Central memory CD4-positive, alpha-beta T cell (primary cell): ENCODE data around the gene S100PBP.
A peak's percentile ranks its signal among the peaks of the same experiment; 100 is the strongest.
"Not testable (repeated sequence)": the region's sequence is repeated elsewhere in the genome, so short reads cannot be mapped to it uniquely, and the experiment has no call there.

ENCODE experiments used
- DNase-seq: peaks from one replicate; pipeline ENCODE4 v3.0.0; 2022

Gene S100PBP

DNA sequence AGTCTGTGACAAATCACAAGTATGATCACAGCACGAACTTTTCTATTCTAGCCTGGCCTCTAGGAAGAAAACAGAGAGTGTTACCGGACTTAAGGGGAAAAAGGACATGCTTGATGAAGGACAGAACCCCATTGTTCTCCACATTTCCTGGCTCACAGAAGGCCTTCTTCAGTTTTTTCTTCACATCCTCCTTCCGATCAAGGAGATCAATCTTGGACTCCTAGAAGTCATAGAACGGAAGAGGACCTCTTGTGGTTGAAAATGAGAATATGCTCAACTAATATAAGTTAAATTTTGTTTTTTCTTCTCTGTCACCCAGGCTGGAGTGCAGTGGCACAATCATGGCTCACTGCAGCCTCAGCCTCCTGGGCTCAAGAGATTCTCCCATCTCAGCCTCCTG, 30.6 kb upstream of the S100PBP start:
- no peak for DNase-seq

DNA sequence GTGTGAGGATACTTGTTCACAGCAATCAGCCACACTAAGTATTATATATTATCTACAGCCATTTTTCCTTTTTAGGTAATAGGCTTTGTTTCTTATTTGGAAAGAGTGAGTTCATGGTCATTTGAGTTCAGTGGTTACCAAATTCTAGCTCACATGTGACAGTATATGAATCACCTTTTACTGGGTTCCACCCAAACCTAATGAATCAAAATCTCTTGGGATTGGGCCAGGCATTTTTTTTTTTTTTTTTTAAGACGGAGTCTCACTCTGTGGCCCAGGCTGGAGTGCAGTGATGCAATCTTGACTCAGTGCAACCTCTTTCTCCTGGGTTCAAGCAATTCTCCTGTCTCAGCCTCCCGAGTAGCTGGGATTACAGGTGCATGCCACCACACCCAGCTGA, 28.1 kb upstream of the S100PBP start:
- not testable (repeated sequence) for DNase-seq

DNA sequence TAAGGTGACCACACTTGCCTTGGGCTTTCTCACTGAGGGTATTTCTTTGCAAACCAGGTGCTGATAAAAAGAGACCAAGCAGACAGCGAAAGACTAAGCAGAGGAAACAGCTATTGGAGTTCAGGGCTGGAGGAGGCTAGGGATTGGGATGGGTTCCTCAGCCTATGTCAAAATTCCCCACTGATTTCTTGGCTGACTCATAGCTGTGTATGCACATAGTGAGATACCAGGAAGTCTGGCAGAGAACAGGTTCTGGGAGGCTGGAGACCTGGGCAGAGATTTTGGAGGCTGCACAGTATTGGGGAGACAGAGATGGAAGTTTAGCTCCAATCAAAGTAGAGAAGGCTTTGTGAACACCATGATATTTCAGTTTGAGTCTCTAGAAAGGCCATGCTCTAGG, 25.6 kb upstream of the S100PBP start:
- no peak for DNase-seq

DNA sequence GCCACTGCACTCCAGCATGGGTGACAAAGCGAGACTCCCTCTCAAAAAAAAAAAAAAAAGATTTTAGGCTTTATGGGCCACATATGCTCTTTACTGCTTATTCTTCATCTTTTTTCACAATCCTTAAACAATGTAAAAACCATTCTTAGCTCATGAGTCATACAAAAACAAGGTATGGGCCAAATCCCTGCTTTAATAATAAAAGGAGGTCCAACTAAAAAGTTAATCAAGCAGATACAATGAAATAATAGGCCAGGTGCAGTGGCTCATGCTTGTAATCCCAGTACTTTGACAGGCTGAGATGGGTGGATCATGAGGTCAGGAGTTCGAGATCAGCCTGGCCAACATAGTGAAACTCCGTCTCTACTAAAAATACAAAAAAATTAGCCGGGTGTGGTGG, 21.7 kb upstream of the S100PBP start:
- not testable (repeated sequence) for DNase-seq

DNA sequence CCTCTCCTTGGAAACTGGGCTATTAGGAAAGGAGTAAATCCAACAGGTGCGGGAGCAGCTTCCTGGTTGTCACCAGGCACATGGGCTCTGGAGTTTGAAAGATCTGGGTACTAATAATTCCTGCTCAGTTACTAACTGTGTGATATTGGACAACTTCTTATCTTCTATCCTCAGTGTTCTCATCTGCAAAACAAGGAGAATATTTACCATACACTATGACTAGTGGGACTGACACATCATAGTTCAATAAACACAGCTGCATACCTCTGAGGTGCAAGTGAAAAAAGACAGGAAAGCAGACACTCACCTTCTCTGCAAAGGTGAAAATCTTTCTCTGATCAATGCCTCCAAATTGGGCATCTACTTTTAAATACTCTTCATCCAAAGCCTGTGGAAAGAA, 20.0 kb upstream of the S100PBP start:
- DNase-seq: no peak

DNA sequence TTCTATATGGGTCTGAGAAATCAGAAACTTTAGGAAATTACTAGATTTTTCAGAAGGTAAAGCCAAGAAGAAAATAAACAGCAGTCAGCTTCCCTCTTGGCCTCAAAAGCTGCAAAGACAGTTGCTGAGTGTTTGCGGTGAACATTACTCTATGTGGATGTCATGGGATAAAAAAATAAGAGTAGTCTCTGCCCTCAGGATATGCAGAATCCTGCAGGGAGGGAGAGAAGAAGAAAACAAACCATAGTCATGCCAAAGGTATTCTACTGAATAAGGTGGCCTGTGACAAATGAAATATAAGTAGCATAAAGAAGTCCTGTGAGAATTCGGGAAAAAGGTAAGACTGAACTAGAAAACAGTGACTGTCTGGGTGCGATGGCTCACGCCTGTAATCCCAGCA, 19.3 kb upstream of the S100PBP start:
- DNase-seq: no peak

DNA sequence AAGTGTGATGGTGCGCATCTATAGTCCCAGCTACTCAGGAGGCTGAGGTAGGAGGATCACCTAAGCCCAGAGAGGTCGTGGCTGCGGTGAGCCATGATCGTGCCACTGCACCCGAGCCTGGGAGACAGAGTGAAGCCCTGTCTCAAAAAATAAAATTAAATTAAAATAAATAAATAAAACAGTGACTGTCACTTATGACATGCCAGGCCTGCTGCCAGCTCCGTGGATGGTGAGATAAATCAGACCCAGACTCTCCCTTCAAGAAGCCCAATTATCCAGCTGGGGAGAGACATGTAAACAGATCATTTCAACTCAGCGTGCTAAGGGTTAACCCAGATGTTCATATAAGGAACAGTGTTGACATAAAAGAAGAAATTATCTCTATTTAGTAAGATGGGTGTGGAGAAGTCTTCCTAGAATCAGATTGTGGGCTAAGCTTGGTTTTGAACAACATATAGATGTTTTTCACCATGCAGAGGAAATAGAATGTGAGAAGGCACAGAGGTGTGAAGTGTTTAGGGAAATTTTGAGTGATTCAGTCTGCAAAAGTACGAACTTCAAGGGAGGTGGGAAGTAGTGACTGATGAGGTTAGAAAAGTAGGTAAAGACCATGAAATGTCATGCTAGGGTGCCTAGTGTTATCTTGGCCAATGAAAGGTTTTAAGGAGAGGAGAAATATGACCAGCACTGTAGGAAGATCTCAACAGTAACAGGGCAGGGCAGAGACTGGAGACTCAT, 18.6 kb upstream of the S100PBP start:
- peak; percentile 68 for DNase-seq

DNA sequence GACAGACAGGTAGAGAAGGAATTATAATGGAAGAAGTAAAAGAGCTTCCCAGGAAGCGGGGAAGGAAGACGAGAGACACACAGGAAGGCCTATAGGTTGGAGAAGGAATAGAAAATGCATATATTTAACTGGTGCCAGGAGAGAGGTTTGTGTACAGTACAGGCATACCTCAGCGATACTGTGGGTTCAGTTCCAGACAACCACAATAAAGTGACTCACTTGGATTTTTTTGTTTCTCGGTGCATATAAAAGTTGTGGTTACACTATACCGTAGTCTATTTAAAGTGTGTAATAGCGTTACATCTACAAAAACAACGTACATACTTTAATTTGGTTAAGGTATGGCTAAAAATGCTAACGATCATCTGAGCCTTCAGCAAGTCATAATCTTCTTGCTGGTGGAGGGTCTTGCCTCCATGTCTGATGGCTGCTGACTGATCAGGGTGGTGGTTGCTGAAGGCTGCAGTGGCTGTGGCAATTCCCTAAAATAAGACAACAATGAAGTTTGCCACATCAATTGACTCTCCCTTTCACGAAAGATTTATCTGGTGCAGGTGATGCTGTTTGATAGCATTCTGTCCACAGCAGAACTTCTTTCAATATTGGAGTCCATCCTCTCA, 16.2 kb upstream of the S100PBP start:
- DNase-seq: peak; percentile 73

DNA sequence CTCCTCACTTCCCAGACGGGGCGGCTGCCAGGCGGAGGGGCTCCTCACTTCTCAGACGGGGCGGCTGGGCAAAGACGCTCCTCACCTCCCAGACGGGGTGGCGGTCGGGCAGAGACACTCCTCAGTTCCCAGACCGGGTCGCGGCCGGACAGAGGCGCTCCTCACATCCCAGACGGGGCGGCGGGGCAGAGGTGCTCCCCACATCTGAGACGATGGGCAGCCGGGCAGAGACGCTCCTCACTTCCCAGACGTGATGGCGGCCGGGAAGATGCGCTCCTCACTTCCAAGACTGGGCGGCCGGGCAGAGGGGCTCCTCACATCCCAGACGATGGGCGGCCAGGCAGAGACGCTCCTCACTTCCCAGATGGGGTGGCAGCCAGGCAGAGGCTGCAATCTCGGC, 13.0 kb upstream of the S100PBP start:
- DNase-seq: not testable (repeated sequence)

DNA sequence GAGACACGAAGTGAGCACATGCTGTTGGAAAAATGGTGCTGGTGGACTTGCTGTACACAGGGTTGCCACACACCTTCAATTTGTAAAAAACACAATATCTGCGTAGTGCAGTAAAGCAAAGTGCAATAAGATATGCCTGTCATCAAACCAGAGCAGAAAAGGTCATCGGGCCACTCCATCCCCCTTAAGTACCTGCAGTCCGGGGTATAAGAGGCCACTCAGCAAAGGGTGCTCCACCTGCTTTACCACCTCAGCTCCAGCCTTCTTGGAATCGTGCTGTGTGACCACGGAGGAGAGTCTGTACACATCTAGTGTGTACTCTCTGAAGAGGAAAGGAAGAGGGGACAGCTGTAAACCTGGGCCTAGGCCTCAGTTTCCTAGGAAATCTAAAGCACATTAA, 11.2 kb upstream of the S100PBP start:
- no peak for DNase-seq

DNA sequence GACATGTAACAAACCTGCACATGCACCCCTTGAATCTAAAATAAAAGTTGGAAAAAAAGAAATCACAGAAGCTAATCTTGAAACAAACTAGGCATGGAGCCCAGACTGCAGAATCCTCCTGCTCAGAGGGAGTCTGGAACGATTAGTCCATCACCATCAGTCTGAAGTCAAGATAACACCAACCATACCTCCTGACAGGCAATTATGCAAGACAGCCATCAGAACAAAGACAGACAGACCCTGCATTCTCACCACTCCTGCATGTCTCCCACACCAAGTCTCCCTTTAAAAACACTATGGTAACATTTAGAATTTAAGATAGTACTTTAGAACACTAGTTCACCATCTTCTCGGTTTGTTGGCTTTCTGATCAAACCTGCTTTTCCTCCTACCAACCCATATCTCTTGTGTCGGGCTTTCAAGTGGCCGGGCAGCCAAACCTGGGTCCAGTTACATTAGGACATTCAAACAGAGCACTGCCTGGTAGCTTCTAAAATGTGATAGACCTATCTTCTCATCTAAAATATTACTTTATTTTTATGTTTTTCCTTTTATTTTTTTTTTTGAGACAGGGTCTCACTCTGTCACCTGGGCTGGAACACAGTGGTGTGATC, 10.4 kb upstream of the S100PBP start:
- DNase-seq: no peak

DNA sequence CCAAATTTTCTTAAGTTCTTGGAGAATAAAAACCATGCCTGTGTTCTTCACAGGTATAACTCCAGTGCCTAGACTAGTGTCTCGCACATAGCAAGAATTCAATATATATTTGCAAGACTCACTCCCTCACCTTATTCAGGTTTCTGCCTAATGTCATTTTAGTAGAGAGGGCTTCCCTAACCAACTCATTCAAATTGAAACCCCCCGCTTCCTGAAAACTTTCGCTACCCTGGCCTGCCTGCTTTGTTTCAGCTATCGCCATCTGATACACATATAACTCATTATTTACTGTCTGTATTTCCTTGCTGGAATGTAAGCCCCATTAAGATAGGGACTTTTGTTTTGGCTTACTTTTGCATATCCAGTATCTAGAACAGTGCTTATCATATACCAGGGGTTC, 8.9 kb upstream of the S100PBP start:
- DNase-seq: no peak

DNA sequence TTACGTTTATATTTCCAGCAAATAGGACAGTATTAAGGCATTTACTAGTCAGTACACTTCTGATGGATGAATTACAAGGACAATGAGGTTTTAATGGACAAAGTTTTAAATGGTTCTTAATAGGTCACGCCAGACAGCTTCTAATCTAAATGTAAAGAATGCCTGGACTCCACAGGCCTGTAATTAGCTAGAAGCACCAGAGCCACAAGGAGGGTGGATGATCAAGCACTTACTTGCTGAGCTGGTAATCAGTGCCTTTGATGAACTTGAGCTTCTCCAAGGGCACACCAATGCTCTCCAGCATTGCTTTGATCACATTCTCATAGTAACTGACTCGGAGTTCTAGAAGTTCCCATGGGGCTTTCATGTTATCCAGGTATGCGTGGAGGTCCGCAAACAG, 7.1 kb upstream of the S100PBP start:
- DNase-seq: no peak

DNA sequence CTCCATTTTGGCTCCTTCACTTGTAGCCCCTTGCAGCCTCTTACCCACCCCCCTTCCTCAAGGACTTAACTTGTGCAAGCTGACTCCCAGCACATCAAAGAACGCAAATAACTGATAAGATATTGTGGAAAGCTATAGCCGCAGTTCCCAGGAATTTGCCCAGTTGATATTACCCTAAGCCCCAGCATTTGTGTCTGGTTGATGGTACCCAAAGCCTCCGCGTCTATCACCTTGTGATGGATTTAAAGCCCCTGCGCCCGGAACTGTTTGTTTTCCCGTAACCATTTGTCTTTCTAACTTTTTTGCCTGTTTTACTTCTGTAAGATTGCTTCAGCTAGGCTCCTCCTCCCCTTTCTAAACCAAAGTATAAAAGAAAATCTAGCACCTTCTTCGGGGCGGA, 6.2 kb upstream of the S100PBP start:
- DNase-seq: no peak

DNA sequence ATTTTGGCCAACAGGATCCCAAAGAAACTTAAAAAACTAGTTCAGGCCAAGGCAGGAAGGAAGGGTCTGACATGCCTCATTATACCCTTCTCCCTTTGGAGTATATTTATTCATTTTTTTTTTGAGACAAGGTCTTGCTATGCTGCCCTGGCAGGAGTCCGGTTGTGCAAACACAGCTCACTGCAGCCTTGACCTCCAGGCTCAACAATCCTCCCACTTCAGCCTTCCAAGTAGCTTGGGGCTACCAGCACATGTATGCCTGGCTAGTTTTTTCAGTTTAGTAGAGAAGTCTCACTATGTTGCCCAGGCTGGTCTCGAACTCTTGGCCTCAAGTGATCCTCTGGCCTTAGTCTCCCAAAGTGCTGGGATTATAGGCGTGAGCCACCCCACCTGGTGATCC, 5.5 kb upstream of the S100PBP start:
- DNase-seq: no peak

DNA sequence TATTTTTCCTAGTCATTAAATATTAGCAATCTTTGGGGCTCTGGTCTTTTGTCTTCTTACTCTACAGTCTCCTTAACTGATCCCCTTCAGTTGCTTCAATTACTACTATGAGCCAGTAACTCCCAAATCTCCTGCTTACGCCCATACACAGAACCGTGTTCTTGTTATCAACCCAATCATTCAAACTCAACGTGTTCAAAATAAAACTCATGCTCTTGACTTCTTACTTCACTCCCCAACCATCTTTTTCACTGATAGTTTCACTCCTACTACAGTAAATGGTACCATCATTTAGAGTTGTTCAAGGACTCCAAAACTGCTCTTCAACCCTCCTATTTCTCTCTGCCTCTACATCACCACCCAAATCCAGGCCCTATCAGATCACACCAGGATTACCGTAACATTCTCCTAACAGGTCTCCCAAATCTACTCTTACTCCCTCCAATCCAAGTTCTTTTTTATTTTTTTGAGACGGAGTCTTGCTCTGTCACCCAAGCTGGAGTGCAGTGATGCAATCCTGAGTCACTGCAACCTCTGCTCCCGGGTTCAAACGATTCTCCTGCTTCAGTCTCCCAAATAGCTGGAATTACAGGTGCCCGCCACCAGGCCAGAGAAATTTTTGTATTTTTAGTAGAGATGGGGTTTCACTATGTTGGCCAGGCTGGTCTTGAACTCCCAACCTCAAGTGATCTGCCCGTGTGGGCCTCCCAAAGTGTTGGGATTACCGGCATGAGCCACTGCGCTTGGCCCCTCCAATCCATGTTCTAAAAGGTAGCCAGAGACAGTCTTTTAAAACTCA, 3.3 kb upstream of the S100PBP start:
- no peak for DNase-seq

DNA sequence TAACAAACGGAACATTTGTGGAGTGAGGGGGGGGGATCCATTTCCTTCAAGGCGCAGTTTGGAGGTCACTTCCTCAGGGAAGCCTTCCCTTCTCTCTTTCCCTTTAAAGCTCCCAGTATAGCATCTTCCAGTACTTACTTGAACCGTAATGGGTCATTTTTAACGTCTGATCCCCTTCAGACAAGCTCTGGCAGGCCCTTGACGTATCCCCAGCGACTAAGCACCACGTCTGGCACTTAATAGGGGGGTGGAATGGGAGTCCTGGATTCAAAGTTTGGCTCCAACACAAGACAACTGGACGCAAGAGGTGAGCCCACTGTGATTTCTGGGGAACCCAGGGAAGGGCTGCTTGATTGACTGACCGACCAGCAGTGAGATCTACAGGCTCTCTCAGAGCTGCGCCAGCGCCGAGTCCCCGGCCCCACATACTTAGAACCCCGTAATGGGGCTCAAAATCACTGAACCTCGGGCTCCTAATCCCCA, 736 bp upstream of the S100PBP start:
- DNase-seq: no peak

DNA sequence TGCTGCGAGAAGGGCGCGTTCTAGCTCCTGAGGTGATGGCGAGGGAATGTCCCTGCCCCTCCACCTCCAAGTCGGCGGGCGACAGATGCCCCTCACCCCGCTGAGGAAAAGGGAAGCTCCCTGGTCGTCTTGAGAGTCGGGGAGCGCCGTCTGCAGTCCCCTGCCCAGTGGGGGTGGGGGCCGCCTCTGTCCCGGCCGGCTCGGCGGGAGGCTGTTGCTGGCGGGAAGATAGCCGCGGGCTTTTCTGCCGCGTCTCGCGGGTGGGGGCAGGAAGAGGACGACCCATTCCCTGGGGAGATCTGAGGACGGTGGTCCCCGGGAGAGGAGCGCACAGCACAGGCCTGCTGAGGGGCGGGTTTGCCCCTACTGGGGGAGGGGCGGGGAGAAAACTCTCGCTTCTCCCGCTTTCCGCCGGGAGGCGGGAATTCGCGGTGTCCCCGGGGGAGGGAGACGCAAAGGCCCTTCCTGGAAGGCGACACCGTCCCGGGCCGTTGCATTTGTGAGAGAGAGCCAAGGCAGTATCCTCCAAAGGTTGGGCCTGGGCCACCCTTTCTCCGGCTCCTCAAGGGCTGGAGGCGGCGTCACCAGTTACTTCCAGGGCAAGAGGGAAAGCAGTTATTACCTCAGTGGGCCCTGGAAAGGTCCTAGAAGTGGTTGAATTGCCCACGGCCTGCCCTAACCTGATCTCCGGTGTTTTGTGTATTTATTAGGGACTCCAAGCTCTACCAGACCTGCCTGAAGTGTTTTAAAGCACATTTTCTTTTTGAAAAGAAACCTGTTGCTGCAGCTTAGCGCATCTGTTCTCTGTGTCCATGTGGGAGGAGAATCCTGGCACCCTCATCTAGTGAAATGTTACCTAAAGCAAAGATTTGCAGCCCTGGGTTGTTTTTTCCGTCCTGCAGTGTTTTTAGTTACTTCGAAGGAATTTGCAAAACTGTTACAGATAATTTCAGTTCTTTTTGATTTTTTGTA, 648 bp downstream of the S100PBP start:
- DNase-seq: peak; percentile 20

DNA sequence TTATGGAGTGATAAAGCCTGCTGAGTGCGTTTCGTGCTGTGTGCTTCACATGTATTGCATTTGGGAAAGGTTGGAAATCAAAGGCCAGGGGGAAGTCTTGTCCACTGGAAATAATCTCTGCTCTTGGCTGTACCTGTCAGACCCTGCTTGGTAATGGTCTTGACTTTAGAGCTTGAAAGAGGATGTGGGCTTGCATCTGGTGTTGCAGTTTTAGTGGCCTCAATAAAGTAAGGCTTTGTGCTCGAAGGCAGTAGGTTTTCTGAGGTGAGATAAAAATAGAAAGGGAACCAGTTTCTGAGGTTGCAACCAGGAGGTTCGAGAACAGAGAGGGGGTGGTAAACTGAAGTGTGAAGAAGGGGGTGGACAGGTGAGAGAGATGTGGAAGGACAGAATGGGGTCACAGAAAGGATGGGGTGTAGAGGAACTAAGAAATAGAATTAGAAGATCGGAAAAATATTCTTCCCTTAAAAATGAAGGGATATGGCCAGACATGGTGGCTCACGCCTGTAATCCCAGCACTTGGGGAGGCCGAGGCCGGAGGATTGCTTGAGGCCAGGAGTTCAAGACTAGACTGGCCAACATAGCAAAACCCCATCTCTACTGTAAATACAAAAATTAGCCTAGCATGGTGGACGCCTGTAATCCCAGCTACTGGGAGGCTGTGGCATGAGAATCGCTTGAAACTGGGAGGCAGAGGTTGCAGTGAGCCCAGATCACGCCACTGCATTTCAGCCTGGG, 1.5 kb downstream of the S100PBP start:
- DNase-seq: peak; percentile 9

DNA sequence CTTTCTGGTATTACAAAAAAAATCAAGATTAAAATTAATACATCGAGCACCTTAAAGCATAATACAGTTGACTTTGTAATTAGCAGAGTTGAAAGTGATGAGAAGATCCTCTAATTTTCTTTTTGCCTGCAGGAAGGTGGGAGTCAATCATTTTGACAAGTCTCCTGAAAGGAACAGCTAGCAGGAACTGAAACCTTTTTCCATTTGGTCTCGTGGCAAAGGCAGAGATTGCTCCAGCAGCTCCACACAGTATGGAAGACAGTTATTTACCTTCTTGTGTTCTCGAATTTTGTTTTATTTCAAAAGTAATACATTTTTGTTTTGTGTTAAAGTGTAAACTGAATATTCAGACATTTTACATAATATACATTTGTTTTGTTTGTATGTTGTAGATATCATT, 7.7 kb downstream of the S100PBP start:
- no peak for DNase-seq

DNA sequence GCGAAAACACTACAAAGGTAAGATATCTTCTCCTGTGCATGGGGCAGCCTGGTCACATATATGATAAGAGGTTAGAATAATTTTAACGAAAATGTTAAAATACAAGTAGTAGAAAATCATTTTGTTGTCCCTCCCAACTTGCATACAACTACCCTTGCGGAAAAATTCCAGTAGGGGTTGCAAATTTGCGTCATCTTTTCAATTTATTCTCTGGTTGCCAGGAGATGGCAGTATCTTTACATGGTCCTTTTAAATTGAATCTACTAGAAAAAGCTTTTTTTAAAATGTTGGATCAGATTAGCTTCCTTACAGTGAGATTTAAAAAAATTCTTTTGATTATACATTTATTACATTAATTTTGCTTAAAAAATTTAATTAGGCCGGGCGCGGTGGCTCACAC, 10.9 kb downstream of the S100PBP start:
- no peak for DNase-seq
